GM23248 (cell line): ENCODE measurements around the gene RBM38. TPM values are rescaled to one million over a fixed set of nuclear protein-coding genes. Genes with fewer than 3 reads are reported as not detected.

Experiments used
- DNase-seq: peaks from one replicate; pipeline ENCODE4 v3.0.0-alpha.2; 2015
- H2AFZ ChIP-seq: fragments of 200-600 bp; sonication (generic); 2 replicates; pipeline ENCODE4 v1.6.1; 2016; ENCODE audit warnings: antibody characterized with exemption
- H3F3A ChIP-seq: fragments of 200-600 bp; sonication (generic); 2 replicates; pipeline ENCODE4 v1.6.1; 2016; ENCODE audit warnings: mild to moderate bottlenecking, antibody characterized with exemption, mixed run types; ENCODE audit not compliant: insufficient read depth
- H3K27ac ChIP-seq: fragments of 200-600 bp; sonication (generic); 2 replicates; pipeline ENCODE4 v1.5.1; 2016; ENCODE audit warnings: mild to moderate bottlenecking
- H3K27me3 ChIP-seq: fragments of 200-600 bp; sonication (generic); replicated peaks from 2 replicates; pipeline ENCODE4 v1.6.1; 2016; ENCODE audit warnings: mild to moderate bottlenecking; ENCODE audit not compliant: insufficient read depth
- H3K36me3 ChIP-seq: fragments of 200-600 bp; sonication (generic); 2 replicates; pipeline ENCODE4 v1.6.1; 2016; ENCODE audit warnings: low read depth, mild to moderate bottlenecking
- H3K4me1 ChIP-seq: fragments of 200-600 bp; sonication (generic); 2 replicates; pipeline ENCODE4 v1.6.1; 2016; ENCODE audit warnings: mild to moderate bottlenecking; ENCODE audit not compliant: insufficient read depth
- H3K4me2 ChIP-seq: fragments of 200-600 bp; sonication (generic); one replicate; pipeline ENCODE4 v1.6.1; 2016; ENCODE audit warnings: mild to moderate bottlenecking; ENCODE audit not compliant: unreplicated experiment
- H3K4me3 ChIP-seq: fragments of 200-600 bp; sonication (generic); 2 replicates; pipeline ENCODE4 v1.5.1; 2016; ENCODE audit warnings: mild to moderate bottlenecking
- H3K79me2 ChIP-seq: fragments of 200-600 bp; sonication (generic); 2 replicates; pipeline ENCODE4 v1.6.1; 2016; ENCODE audit warnings: mild to moderate bottlenecking; ENCODE audit not compliant: insufficient read depth
- H3K9ac ChIP-seq: fragments of 200-600 bp; sonication (generic); 2 replicates; pipeline ENCODE4 v1.6.1; 2016; ENCODE audit warnings: mild to moderate bottlenecking
- H3K9me2 ChIP-seq: fragments of 200-600 bp; sonication (generic); 2 replicates; pipeline ENCODE4 v1.6.1; 2016; ENCODE audit warnings: mixed run types, mild to moderate bottlenecking, moderate library complexity; ENCODE audit not compliant: insufficient read depth
- H3K9me3 ChIP-seq: fragments of 200-600 bp; sonication (generic); one replicate; pipeline ENCODE4 v1.6.1; 2017; ENCODE audit warnings: low read depth
- H4K20me1 ChIP-seq: fragments of 200-600 bp; sonication (generic); 2 replicates; pipeline ENCODE4 v1.6.0; 2016; ENCODE audit not compliant: insufficient read depth
- EZH2 ChIP-seq: fragments of 200-600 bp; sonication (generic); IDR thresholded peaks from 2 replicates; pipeline ENCODE4 v1.6.1; 2018; ENCODE audit warnings: antibody characterized with exemption, mild to moderate bottlenecking; ENCODE audit not compliant: insufficient read depth, poor library complexity, severe bottlenecking
- EZH2phosphoT487 ChIP-seq: fragments of 200-600 bp; sonication (generic); IDR thresholded peaks from 2 replicates; pipeline ENCODE4 v1.6.1; 2018; ENCODE audit warnings: antibody characterized with exemption, moderate library complexity, mild to moderate bottlenecking, low read depth; ENCODE audit not compliant: insufficient read depth
- WGBS, 2 experiments: methylation state at CpG; one replicate each; pipeline ENCODE4 v1.1.6; 2015 to 2017; ENCODE audit warnings: low lambda C conversion rate in 2 of 2, low coverage in 1 of 2; ENCODE audit errors: missing lambda C conversion rate in 2 of 2; 5-methylcytosine and 5-hydroxymethylcytosine counted together
- in situ Hi-C: fragments of 300-500 bp; cut with MboI; formaldehyde crosslinking; loops from 2 replicates; pipeline ENCODE4 v1.15.0; 2020
- polyA plus RNA-seq: library from polyadenylated mRNA; unstranded; fragments of >200 nt; fragmentation: Nextera tagmentation; extraction: Ambion mirVana; gene quantifications from 2 replicates; pipeline ENCODE4 v1.2.1, GENCODE V29; 2016
- total RNA-seq: library from RNA; depleted of rRNA; stranded (reverse); fragments of >200 nt; shearing (Covaris generic); gene quantifications from 2 replicates; pipeline ENCODE4 v1.2.3, GENCODE V29; 2014

RBM38 gene
- total and polyA plus RNA-seq, 2 experiments from 2014 or later: 1.3 to 8.1 TPM

- no peak overlapping the region for H3K9ac ChIP-seq
- no peak overlapping the region for H3K4me3 ChIP-seq
- no peaks in the 10 kb centered on the region for H3K79me2 ChIP-seq
- no peaks in the 10 kb centered on the region for H3K9me2 ChIP-seq
- H3K4me1 ChIP-seq: no peaks in the 10 kb centered on the region
- in situ Hi-C loops: no loop called here
- no peaks in the 10 kb centered on the region for H4K20me1 ChIP-seq
- no peak for DNase-seq
- H2AFZ ChIP-seq: no peak overlapping the region
- no peaks in the 10 kb centered on the region for H3F3A ChIP-seq
- no peaks in the 10 kb centered on the region for H3K9me3 ChIP-seq
- H3K36me3 ChIP-seq: no peaks in the 10 kb centered on the region
- H3K4me2 ChIP-seq: no peak overlapping the region
- H3K27ac ChIP-seq: no peak overlapping the region
- WGBS, 2 experiments: 98% methylated on average over 7 of the region's 7 CpGs
- TF ChIP-seq EZH2phosphoT487 (no peak), EZH2 (no peak)
- no peaks in the 10 kb centered on the region for H3K27me3 ChIP-seq
These were observed 10.3 kb downstream of the RBM38 start for GRCh38 chr20:57401565-57401918.

GRCh38 chr20:57402206-57403125, 11.3 kb downstream of the RBM38 start:
- Histone ChIP-seq H3K4me2 (no peak overlapping the region), H3K9me3 (no peaks in the 10 kb centered on the region), H3K36me3 (no peaks in the 10 kb centered on the region), H3K4me1 (no peaks in the 10 kb centered on the region), H4K20me1 (no peaks in the 10 kb centered on the region), H2AFZ (no peak overlapping the region), H3K27ac (no peak overlapping the region), H3K79me2 (no peaks in the 10 kb centered on the region), H3F3A (no peaks in the 10 kb centered on the region), H3K27me3 (no peaks in the 10 kb centered on the region), H3K4me3 (no peak overlapping the region), H3K9ac (no peak overlapping the region), H3K9me2 (no peaks in the 10 kb centered on the region)
- TF ChIP-seq EZH2 (no peak), EZH2phosphoT487 (no peak)
- 91 to 93% methylated on average over 32 of the region's 32 CpGs for WGBS, 2 experiments
- DNase-seq: no peak
- in situ Hi-C loops: no loop called here

GRCh38 chr20:57403216-57403615, 12.0 kb downstream of the RBM38 start:
- WGBS, 2 experiments: 89 to 91% methylated on average over 10 of the region's 10 CpGs
- H3K79me2 ChIP-seq: no peaks in the 10 kb centered on the region
- no peaks in the 10 kb centered on the region for H4K20me1 ChIP-seq
- in situ Hi-C loops: no loop called here
- H3K36me3 ChIP-seq: no peaks in the 10 kb centered on the region
- no peak overlapping the region for H3K9ac ChIP-seq
- H2AFZ ChIP-seq: no peak overlapping the region
- TF ChIP-seq EZH2 (no peak), EZH2phosphoT487 (no peak)
- H3K27me3 ChIP-seq: no peaks in the 10 kb centered on the region
- H3K4me3 ChIP-seq: no peak overlapping the region
- H3F3A ChIP-seq: no peaks in the 10 kb centered on the region
- no peaks in the 10 kb centered on the region for H3K9me3 ChIP-seq
- no peak overlapping the region for H3K27ac ChIP-seq
- DNase-seq: no peak
- no peaks in the 10 kb centered on the region for H3K4me1 ChIP-seq
- H3K9me2 ChIP-seq: no peaks in the 10 kb centered on the region
- no peak overlapping the region for H3K4me2 ChIP-seq

DNA sequence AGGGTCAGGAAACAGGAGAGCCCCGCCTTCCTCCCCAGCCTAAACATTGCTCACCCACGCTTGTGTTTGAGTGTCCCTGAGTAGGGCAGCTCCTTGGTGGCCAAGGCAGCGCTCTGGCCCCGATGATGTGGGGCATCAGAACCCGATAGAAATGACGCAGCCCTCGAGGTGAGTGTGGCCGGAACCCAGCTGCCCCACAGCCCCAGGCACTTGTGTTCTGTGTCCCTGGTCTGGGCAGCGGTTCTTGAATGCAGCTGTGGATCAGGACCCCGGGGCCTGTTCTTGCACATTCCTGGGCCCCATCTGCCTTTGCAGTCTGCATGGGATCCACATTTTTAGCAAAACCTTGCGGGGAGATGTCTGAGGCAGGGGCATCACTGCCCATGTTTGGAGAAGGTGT, 12.8 kb downstream of the RBM38 start:
- TF ChIP-seq EZH2 (no peak), EZH2phosphoT487 (no peak)

More for the DNA sequence above, 12.8 kb downstream of the RBM38 start:
- WGBS, 2 experiments: 90 to 94% methylated on average over 11 of the region's 11 CpGs
- no peaks in the 10 kb centered on the region for H3F3A ChIP-seq
- H2AFZ ChIP-seq: no peak overlapping the region
- H4K20me1 ChIP-seq: no peaks in the 10 kb centered on the region
- H3K9me3 ChIP-seq: no peaks in the 10 kb centered on the region
- no peaks in the 10 kb centered on the region for H3K9me2 ChIP-seq
- DNase-seq: no peak
- no peak overlapping the region for H3K27ac ChIP-seq
- no peak overlapping the region for H3K4me2 ChIP-seq
- in situ Hi-C loops: no loop called here
- H3K36me3 ChIP-seq: no peaks in the 10 kb centered on the region
- no peaks in the 10 kb centered on the region for H3K4me1 ChIP-seq
- no peaks in the 10 kb centered on the region for H3K79me2 ChIP-seq
- H3K27me3 ChIP-seq: no peaks in the 10 kb centered on the region
- no peak overlapping the region for H3K9ac ChIP-seq
- H3K4me3 ChIP-seq: no peak overlapping the region
